Left ventricle myocardium inferior (tissue), 1 donor: ENCODE measurements around the gene NSD1. TPM values are rescaled to one million over a fixed set of nuclear protein-coding genes. Genes with fewer than 3 reads are reported as not detected.

Source experiments
- DNase-seq: peaks from one replicate; pipeline ENCODE4 v3.0.0-alpha.2; 2020
- H3K27ac ChIP-seq: fragments of 200-600 bp; replicated peaks from 2 replicates; pipeline ENCODE4 v1.8.0; 2021
- H3K27me3 ChIP-seq: fragments of 200-600 bp; 2 replicates; pipeline ENCODE4 v1.8.0; 2021; ENCODE audit warnings: low read depth
- H3K36me3 ChIP-seq: fragments of 200-600 bp; 2 replicates; pipeline ENCODE4 v1.8.0; 2021
- H3K4me1 ChIP-seq: fragments of 200-600 bp; 2 replicates; pipeline ENCODE4 v1.8.0; 2021
- H3K4me3 ChIP-seq: fragments of 200-600 bp; 2 replicates; pipeline ENCODE4 v1.8.0; 2021; ENCODE audit warnings: mild to moderate bottlenecking, moderate library complexity
- H3K9me3 ChIP-seq: fragments of 200-600 bp; replicated peaks from 2 replicates; pipeline ENCODE4 v1.8.0; 2021
- intact Hi-C: fragments of 100-400 bp; cut with micrococcal nuclease; formaldehyde crosslinking; loops from one replicate; pipeline ENCODE4 v1.11.0; 2022
- total RNA-seq: library from RNA; stranded (reverse); fragmentation: NEBNext Ultra II Directional; extraction: Animal tissue kit (Norgen Biotek cat#: 25700); gene quantifications from one replicate; pipeline ENCODE4 v1.2.1, GENCODE V29; 2021
- TF ChIP-seq, protein P1 (sequence below): fragments of 200-600 bp; IDR thresholded peaks from 2 replicates; pipeline ENCODE4 v1.8.0; 2021; ENCODE audit warnings: antibody characterized with exemption, mild to moderate bottlenecking, borderline replicate concordance
- donor health status: DM: no; HTN: yes; CAD: no; lungs with severe emphysema.

The NSD1 gene
- total RNA-seq, 1 donor from 2014 or later: 40.8 TPM

DNA sequence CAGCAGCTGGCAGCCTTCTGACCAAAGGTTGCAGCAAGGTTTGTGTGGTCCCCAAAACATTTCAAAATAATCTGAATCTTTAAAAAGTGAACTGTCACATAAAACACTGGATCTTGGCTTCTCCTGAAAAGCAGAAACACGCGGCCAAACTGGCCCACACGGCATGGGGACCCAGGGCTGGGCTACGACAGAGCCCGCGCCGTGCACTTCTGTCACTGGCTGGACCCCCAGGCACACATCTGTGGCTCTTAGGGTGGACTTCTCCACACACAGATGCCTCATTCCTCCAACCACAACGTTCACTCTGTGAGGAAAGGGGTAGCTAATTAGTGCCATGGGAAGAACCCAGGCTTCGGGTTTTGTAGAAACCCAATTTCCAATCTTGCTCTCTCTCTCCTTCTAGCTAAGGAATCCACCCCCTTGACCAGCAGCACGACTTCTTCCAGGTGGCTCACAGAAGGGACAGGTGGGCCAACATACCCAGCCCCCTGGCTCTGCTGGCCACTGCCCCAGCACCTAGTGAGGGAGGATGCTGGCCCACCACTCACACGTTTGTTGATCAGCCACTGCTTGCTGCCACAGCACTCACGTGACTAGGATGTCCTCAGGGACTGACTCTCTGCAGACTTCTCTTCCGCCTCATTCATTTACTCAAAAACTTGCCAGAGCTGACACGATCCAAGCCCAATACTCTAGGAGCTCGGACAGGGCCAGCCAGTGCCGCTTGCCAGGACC is 200.0 kb downstream of the NSD1 start:
- Histone ChIP-seq H3K9me3 (no peaks in the 10 kb centered on the region), H3K4me1 (peaks cover 31% of the 10 kb centered on the region), H3K27me3 (no peaks in the 10 kb centered on the region), H3K36me3 (peaks cover 96% of the 10 kb centered on the region), H3K27ac (no peak overlapping the region), H3K4me3 (no peak overlapping the region)
- TF ChIP-seq, protein P1, sequence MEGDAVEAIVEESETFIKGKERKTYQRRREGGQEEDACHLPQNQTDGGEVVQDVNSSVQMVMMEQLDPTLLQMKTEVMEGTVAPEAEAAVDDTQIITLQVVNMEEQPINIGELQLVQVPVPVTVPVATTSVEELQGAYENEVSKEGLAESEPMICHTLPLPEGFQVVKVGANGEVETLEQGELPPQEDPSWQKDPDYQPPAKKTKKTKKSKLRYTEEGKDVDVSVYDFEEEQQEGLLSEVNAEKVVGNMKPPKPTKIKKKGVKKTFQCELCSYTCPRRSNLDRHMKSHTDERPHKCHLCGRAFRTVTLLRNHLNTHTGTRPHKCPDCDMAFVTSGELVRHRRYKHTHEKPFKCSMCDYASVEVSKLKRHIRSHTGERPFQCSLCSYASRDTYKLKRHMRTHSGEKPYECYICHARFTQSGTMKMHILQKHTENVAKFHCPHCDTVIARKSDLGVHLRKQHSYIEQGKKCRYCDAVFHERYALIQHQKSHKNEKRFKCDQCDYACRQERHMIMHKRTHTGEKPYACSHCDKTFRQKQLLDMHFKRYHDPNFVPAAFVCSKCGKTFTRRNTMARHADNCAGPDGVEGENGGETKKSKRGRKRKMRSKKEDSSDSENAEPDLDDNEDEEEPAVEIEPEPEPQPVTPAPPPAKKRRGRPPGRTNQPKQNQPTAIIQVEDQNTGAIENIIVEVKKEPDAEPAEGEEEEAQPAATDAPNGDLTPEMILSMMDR: no peak
- intact Hi-C loops: no loop called here
- DNase-seq: no peak

DNA sequence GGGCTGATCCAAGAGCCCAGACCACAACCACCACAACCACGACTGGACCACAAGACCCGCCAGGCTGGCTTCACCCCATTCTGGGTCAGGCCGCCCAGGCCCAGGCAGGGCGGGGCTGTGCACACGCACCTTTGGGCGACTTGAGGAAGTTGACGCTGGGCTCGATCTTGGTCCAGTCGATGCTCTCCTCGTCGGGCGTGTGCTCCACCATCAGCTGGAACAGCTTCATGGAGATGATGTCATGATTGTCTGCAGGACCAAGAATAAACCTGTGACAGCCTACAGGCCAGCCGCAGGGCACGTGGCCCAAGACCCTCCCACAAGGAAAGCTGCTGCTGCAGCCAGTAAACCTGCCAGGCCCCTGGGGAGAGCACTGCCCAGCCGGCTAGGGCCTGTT is 200.6 kb downstream of the NSD1 start:
- H3K4me1 ChIP-seq: peaks cover 32% of the 10 kb centered on the region
- H3K9me3 ChIP-seq: no peaks in the 10 kb centered on the region
- no peak overlapping the region for H3K27ac ChIP-seq
- peaks cover 97% of the 10 kb centered on the region for H3K36me3 ChIP-seq
- H3K4me3 ChIP-seq: no peak overlapping the region
- TF ChIP-seq, protein P1: no peak
- intact Hi-C loops: no loop called here
- DNase-seq: no peak
- H3K27me3 ChIP-seq: no peaks in the 10 kb centered on the region

DNA sequence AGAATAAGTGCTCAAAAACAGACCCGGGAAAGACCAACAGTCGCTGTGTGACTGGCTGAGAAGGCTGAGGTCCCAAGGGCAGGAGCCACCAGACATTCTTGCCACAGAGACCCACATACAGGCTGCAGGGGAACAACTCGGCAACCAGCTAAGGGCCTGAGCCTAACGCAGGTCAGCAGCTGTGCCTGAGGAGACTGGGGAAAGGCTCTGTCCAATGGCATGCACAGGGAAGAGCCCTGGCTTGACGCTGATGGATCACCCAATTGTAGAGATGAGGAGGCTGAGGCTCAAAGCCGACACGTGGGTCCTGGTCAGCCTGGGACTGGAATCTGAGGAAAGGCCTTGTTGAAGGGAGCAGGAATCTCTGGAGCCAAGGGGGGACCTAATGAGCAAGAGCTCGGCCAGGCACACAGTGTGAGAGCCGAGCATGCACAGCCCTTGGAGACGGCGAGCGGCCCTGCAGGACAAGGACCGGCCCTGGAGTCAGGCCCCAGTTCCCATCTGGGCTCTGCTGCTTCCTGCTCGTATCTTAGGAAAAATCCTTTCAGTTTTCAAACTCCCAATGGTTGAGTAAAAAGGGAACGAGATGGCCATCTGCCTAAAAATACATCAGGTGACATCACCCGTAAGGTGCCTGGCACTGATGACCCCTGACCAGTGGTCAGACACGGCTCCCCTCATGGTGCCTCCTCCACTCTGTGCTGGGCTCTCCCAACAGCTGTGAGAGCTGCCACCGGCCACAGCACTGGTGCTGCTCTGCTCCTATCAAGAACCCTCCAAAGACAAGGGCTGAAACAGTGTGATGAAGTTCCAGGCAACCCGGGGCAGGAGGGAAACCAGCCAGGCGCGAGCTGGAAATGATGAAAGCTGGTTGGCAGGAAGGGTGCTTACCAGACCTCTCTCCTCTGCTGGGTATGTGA is 201.5 kb downstream of the NSD1 start:
- DNase-seq: peak; percentile 55
- no peaks in the 10 kb centered on the region for H3K27me3 ChIP-seq
- H3K4me3 ChIP-seq: no peak overlapping the region
- no peaks in the 10 kb centered on the region for H3K9me3 ChIP-seq
- intact Hi-C loops: no loop called here
- H3K27ac ChIP-seq: peak overlapping the region; percentile 63
- H3K36me3 ChIP-seq: peaks cover 89% of the 10 kb centered on the region
- H3K4me1 ChIP-seq: peaks cover 35% of the 10 kb centered on the region
- TF ChIP-seq, protein P1: no peak

DNA sequence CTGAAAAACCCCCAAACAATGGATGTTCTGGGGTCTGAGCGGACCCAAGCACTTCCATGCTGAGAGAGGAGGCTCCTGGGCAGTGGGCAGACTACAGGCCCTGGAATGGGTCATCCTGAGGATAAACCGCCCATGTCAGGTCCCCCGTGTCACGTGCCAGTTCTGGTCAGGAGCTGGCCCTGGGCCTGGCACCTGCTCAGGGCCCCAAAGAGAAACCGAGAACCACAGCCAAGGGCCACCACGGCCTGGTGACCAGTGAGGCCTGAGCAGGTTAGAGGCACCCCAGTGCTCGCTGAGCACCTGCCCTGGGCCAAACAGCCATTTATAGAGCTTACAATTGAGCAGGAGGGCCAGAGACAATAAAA is 202.1 kb downstream of the NSD1 start:
- H3K4me1 ChIP-seq: peaks cover 35% of the 10 kb centered on the region
- intact Hi-C loops: no loop called here
- TF ChIP-seq, protein P1: no peak
- H3K4me3 ChIP-seq: no peak overlapping the region
- DNase-seq: peak; percentile 29
- peak overlapping the region; percentile 63 for H3K27ac ChIP-seq
- H3K9me3 ChIP-seq: no peaks in the 10 kb centered on the region
- no peaks in the 10 kb centered on the region for H3K27me3 ChIP-seq
- H3K36me3 ChIP-seq: peaks cover 82% of the 10 kb centered on the region

DNA sequence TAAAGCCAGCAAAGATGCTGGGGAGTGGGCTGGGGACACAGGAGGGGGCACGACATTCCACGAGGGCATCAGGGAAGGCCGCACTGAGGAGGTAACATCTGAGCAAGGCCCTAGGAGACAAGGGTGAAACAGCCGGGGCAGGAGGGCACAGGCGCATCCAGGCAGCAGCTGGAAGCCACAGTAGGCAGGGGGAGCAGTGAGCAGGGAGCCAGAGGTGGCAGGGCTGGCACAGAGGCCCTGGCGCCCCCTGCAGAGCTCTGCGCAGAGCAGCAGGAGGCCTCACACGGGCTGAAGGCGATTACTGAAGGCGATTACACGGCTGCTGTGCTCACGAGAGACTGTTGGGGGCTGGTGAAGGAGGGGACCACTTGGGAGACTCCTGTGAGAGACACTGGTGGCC is 202.5 kb downstream of the NSD1 start:
- H3K27ac ChIP-seq: peak overlapping the region; percentile 63
- peaks cover 35% of the 10 kb centered on the region for H3K4me1 ChIP-seq
- H3K4me3 ChIP-seq: no peak overlapping the region
- DNase-seq: no peak
- no peaks in the 10 kb centered on the region for H3K27me3 ChIP-seq
- TF ChIP-seq, protein P1: no peak
- intact Hi-C loops: no loop called here
- no peaks in the 10 kb centered on the region for H3K9me3 ChIP-seq
- H3K36me3 ChIP-seq: peaks cover 79% of the 10 kb centered on the region
